ENCODE data around the gene STYXL1. TPM values are rescaled to one million over a fixed set of nuclear protein-coding genes. Genes with fewer than 3 reads are reported as not detected.

The STYXL1 gene
- polyA plus RNA-seq, 4 donors, result 37.1 to 58.3 (median 48.0) TPM

DNA sequence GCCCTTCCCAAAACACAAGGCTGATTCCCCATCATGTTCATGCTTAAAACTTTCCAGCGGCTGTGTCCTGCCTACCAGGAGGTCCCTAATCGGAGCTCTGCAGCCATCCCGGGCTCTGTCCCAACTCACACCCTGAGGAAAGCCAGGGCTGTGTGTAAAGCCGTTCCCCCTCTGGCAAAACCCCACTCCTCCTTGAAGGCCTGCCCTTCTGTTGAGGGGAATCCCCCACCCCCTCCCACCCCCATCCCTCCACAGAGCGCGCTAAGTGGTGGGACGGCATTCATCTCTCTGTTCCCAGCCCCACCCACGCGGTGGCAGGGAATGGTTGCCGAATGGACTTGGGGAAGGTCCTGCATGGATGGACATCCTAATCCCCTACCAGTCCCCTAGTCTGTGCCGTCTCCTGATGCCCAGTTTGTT, 52.7 kb downstream of the STYXL1 start:
- no peak for DNase-seq (ENCODE audit: low read depth in 4 of 4, low spot score in 3 of 4)

DNA sequence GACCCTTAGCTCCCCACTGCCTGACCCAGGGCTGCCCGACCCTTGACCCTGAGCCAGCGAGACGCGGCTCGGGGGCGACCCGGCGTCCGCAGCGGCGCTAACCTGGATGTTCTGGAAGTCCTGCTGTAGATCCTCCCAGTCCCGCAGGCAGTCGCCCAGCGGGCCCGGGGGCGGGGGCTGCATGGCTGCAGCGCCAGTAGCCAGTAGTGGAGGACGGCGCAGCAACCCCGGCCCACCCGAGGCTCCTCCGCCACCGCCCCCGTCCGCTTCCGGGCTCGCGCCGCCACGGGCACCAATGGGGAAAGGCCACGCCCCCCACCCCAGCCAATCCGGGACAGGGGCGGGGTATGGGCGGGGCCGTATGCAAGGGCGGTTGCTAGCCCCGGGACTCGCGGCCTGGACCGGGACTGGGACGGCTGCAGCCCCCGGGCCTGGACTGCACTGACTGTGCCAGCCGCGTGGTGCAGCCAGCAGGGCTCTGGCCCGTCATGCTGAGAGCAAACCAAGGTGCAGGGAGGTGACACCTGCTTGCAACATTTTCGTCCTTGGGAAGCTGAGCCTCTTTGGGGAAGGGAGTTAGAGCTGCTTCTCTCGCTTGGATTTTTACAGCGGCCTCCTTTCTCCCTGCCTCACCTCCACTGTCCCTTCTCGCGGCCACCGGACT, 53.3 kb downstream of the STYXL1 start, which contains the start of gene TMEM120A:
Gene TMEM120A, minus strand, starts transcription at position 208 of the 664 bp plus-strand sequence. Its CDS starts 25 bp downstream, at position 183.
- DNase-seq (ENCODE audit: low read depth in 4 of 4, low spot score in 3 of 4), result peak; percentile 82 to 86 (median 84)

DNA sequence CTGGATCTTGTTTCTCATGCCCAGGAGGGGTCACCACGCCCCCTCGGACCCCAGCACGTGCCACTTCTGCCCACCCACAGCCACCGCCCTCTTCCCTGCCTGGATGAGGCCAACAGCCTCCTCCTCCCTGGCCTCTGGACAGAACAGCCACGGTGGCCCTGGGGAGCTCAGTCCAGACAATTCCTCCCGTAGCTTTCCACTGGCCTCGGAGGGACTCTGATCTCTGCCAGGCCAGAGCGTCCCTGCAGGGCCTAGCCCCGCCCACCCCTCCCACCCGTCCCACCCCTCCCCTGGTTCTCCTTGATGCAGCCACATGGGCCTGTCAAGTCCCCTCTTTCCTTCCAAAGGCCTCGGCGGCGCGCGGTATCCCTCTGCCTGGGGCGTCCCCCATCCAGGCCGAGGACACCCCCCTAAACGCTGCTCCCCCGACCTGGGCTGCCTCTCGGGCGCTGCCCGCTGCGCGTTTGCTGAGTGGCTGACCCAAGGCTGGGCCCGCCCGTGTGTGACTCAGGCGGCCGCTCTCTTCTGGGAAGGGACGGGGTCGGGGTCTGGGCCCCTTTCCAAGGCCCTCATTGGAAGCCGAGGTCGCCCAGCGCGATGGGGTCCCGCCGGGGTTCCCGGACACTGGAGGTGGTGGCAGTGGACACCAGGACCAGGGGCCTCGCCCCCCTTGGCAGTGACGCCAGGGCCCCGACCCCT, 54.0 kb downstream of the STYXL1 start:
- peak in 2 of 4 donors; percentile 12 to 29 for DNase-seq (ENCODE audit: low read depth in 4 of 4, low spot score in 3 of 4)

- DNase-seq (ENCODE audit: low read depth in 4 of 4, low spot score in 3 of 4), result no peak
Measured at GRCh38 chr7:75992083-75992755, 55.6 kb downstream of the STYXL1 start.

DNA sequence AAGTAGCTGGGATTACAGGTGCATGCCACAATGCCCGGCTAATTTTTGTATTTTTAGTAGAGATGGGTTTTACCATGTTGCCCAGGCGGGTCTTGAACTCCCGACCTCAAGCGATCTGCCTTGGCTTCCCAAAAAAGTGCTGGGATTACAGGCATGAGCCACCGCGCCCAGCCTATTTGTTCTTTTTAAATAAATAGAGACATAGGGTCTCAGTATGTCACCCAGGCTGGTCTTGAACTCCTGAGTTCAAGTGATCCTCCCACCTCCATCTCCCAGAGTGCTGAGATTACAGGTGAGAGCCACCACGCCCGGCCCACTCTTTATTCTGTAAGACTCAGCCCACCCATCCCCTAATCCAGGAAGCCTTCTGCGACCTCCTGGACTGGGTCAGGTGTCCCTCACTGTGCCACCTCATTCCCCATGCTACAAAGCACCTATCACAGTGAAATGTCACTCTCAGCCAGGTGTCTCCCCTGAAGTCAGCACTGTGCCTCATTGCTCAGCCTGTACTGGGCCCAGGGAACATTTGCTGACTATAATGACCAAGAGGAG, 56.2 kb downstream of the STYXL1 start:
- DNase-seq (ENCODE audit: low read depth in 4 of 4, low spot score in 3 of 4), result no peak

- peak in 1 of 4 donors; percentile 12 for DNase-seq (ENCODE audit: low read depth in 4 of 4, low spot score in 3 of 4)
Measured at GRCh38 chr7:75989500-75990388, 58.1 kb downstream of the STYXL1 start.

GRCh38 chr7:75988568-75989499, 59.0 kb downstream of the STYXL1 start:
- DNase-seq (ENCODE audit: low read depth in 4 of 4, low spot score in 3 of 4), result no peak

- no peak for DNase-seq (ENCODE audit: low read depth in 4 of 4, low spot score in 3 of 4)
Measured at GRCh38 chr7:75987805-75988567, 59.8 kb downstream of the STYXL1 start.

DNA sequence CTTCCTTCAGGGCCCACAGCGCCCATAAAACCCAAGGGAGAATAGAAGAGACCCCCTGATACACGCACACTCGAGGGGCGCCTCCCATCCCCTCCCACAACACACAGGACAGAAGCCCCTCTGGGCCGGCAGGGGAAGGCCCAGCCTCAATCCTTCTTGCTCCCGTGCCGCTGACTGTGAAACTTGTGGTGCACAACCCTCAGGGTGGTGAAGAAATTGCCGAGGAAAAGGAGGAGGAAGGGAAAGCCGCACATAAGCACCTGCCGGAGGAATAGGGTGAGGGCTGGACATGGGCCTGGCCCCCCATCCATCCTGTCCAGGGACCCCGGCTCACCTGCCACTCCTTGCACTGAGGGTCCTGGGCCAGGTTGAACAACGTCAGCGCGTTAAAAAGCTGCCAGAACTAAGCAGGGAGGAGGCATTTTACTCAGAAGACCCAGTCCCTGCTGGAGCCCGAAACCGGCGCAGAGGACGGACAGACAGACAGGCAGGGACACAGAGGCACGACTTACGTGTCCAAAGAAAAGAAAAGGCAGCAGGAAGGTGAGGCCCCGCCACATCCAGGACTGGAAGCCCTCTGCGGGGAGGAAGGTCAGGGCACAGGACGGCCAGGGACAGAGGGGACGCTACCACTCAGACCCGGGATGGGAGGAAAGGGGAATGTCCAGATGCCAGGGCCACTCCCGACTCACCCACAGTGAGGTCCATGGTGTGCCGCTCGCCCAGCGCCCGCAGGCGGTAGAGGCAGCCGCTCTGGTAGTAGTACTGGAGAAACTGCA, 60.6 kb downstream of the STYXL1 start:
- DNase-seq (ENCODE audit: low read depth in 4 of 4, low spot score in 3 of 4), result no peak

- DNase-seq (ENCODE audit: low read depth in 4 of 4, low spot score in 3 of 4), result no peak
Measured at GRCh38 chr7:75986147-75986781, 61.5 kb downstream of the STYXL1 start.

- no peak for DNase-seq (ENCODE audit: low read depth in 4 of 4, low spot score in 3 of 4)
Measured at GRCh38 chr7:75985518-75986146, 62.2 kb downstream of the STYXL1 start.

DNA sequence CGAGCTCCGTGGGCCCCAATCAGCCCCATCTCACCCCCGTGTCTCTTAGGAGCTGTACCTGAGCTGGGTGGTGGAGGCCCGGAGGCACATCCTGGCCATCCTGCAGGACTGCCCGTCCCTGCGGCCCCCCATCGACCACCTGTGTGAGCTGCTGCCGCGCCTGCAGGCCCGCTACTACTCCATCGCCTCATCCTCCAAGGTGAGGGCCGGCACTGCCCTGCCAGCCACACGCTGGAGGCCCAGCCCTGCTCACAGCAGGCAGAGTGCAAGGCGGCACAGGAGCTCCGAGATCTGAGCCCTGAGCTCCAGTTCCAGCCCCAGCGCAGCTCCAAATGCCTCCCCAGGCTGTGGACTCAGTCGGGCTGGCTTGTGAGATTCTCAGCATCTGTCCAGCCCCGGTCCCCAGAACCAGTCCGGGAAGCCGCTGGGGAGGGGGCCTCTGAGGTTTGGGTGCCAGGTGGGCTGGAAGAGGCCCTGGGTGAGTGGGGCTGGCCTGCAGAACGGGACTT, 62.7 kb downstream of the STYXL1 start:
- DNase-seq (ENCODE audit: low read depth in 4 of 4, low spot score in 3 of 4), result no peak

DNA sequence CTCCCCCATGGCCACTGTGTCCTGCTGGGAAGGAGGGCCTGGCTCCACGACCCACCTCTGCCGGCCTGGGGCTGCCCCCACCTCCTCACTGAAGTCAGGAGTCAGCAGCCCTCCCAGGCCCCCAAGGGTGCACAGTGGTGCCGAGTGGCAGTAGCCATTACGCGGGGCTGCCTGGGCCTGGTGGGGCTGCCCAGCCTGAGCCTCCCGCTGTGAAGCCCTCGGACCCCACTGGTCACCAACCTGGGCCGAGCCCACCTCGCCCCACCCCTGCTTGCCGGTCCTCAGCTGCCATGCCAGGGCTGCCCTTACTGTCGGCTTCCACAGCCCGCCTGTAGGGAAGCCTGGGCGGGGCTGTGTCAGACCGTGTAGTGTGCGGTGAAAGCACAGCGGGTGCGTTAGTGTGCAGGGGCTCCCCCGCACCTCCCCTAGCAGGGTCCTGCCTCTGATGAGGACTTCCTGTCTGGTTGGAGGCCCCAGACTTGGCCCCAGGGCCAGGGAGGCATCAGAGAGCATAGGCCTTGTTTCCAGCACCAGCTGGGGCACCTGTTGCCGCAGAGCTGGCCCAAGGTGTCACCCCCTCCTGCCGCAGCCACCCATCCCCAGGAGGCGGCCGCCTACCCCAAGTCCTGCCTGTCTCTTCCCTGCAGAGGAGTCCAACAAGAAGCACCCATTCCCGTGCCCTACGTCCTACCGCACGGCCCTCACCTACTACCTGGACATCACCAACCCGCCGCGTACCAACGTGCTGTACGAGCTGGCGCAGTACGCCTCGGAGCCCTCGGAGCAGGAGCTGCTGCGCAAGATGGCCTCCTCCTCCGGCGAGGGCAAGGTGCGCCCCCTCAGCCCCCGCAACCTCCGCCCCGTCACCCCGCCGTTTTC, 63.4 kb downstream of the STYXL1 start:
- no peak for DNase-seq (ENCODE audit: low read depth in 4 of 4, low spot score in 3 of 4)

GRCh38 chr7:75983471-75984129, 64.2 kb downstream of the STYXL1 start:
- no peak for DNase-seq (ENCODE audit: low read depth in 4 of 4, low spot score in 3 of 4)

Data from right renal pelvis (tissue), 4 donors.